ENCODE data around the gene DLGAP1.

The DLGAP1 gene

GRCh38 chr18:4236940-4237663, 218.0 kb downstream of the DLGAP1 start:
- DNase-seq, result no peak

GRCh38 chr18:4233468-4233867, 221.6 kb downstream of the DLGAP1 start:
- no peak for DNase-seq

- no peak for DNase-seq
Observed at GRCh38 chr18:4232656-4233055, 222.5 kb downstream of the DLGAP1 start.

GRCh38 chr18:4231260-4231659, 223.8 kb downstream of the DLGAP1 start:
- DNase-seq, result no peak

GRCh38 chr18:4230450-4231168, 224.5 kb downstream of the DLGAP1 start:
- DNase-seq, result no peak

- DNase-seq, result no peak
Observed at GRCh38 chr18:4224031-4224704, 230.9 kb downstream of the DLGAP1 start.

GRCh38 chr18:4211111-4211837, 243.8 kb downstream of the DLGAP1 start:
- no peak for DNase-seq

GRCh38 chr18:4208366-4208765, 246.7 kb downstream of the DLGAP1 start:
- no peak for DNase-seq

- no peak for DNase-seq
Observed at GRCh38 chr18:4207383-4207985, 247.6 kb downstream of the DLGAP1 start.

- DNase-seq, result no peak
Observed at GRCh38 chr18:4204438-4204720, 250.7 kb downstream of the DLGAP1 start.

- DNase-seq, result no peak
Observed at GRCh38 chr18:4203568-4204437, 251.3 kb downstream of the DLGAP1 start.

- no peak for DNase-seq
Observed at GRCh38 chr18:4200399-4200798, 254.7 kb downstream of the DLGAP1 start.

- DNase-seq, result no peak
Observed at GRCh38 chr18:4198956-4199355, 256.2 kb downstream of the DLGAP1 start.

GRCh38 chr18:4196351-4196750, 258.8 kb downstream of the DLGAP1 start:
- DNase-seq, result no peak

- DNase-seq, result no peak
Observed at GRCh38 chr18:4193086-4193485, 262.0 kb downstream of the DLGAP1 start.

GRCh38 chr18:4181882-4182568, 273.1 kb downstream of the DLGAP1 start:
- no peak for DNase-seq

- DNase-seq, result no peak
Observed at GRCh38 chr18:4181086-4181485, 274.0 kb downstream of the DLGAP1 start.

- DNase-seq, result no peak
Observed at GRCh38 chr18:4172196-4173100, 282.7 kb downstream of the DLGAP1 start.

- DNase-seq, result no peak
Observed at GRCh38 chr18:4157352-4157751, 297.8 kb downstream of the DLGAP1 start.

- no peak for DNase-seq
Observed at GRCh38 chr18:4146797-4147196, 308.3 kb downstream of the DLGAP1 start.
